Activated CD4-positive, alpha-beta T cell treated with anti-CD3 and anti-CD28 coated beads, Interleukin-2, amount 50 U/mL, for 24 hours (primary cell): ENCODE measurements around the gene TRIM16.
"Not testable (repeated sequence)": the region's sequence is repeated elsewhere in the genome, so short reads cannot be mapped to it uniquely, and the experiment has no call there.

Source experiments
- DNase-seq, 2 donors: peaks; one replicate each; pipeline ENCODE4 v3.0.0-alpha.2; 2020; ENCODE audit warnings: low read depth in 1 of 2, low spot score in 1 of 2

Gene TRIM16

DNA sequence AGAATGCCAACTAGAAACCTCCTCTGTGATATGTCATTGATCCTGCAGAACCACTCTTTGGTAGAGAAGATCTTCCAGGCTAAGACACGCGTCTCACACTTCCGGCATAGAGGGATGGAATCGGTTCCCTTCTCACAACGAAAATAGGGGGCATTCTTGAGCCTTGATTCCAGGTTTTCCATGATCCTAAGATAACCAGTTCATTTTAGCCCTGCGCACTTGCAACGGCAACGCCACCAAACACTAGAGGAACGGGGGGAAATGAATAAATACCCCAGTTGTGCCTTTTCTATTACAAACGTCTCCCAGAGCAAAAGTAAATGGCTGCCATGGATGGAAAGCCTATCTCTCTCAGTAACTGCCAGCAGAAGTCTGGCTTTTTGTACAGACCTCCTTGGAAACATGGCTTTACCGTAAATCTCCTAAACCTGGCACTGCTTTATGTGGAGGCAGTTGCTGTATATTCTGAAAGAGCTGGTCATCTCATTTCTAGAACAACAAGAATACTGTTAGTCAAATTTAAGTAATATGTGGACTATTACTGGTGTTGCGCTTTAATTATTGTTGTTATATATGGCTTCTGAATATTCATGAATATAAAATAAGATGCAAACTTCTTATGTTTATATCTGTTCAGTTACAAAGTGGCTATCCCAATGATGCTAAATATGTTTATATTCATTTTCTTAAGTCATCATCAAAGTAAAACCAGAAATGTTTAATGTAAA, 64.6 kb downstream of the TRIM16 start, which contains the start of gene FBXW10B:
Gene FBXW10B, minus strand, starts transcription at position 374 of the 728 bp plus-strand sequence. Its CDS starts 192 bp downstream, at position 182.
- DNase-seq, result not testable (repeated sequence)

DNA sequence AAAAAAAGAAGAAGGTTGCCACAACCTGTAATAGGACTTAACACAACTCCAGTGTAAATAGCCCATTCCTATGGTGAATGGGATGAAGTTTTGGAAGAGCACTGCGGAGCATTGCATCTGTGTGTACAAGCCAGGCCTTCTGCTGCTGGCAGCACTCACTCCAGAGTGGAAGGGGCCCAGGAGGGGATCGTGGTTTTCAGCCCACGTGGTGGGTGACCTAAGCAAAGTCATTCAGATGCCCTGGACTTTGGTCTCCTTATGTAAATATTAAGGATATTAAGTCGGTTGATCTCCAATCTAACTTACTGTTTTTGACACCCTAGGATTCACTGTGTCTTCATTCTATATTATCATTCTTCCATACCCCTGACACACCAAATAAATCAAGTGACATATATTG, 67.3 kb downstream of the TRIM16 start:
- not testable (repeated sequence) for DNase-seq

DNA sequence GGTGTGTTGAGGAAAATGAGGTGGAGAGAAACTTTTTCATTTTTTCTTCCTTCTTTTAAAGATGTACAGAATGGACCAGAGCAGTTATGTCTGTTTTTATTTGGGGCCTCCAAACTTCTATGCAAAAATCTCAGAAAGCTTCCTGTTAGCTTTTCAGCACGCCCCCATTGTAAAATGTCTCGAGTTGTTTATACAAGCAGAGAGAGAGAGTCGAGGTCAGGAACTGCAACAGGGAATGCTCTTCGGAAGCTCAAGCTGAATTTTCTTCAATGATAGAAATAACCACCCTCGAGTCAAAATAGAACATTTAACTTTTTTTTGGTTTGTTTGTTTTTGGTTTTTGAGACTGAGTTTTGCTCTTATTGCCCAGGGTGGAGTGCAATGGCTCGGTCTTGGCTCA, 68.3 kb downstream of the TRIM16 start:
- DNase-seq, result not testable (repeated sequence)

- not testable (repeated sequence) for DNase-seq
Measured at GRCh38 chr17:15613111-15613510, 71.0 kb downstream of the TRIM16 start.

- not testable (repeated sequence) for DNase-seq
Measured at GRCh38 chr17:15592960-15593359, 91.2 kb downstream of the TRIM16 start.

GRCh38 chr17:15591986-15592385, 92.1 kb downstream of the TRIM16 start:
- not testable (repeated sequence) for DNase-seq

GRCh38 chr17:15590844-15591243, 93.3 kb downstream of the TRIM16 start:
- DNase-seq, result not testable (repeated sequence)

DNA sequence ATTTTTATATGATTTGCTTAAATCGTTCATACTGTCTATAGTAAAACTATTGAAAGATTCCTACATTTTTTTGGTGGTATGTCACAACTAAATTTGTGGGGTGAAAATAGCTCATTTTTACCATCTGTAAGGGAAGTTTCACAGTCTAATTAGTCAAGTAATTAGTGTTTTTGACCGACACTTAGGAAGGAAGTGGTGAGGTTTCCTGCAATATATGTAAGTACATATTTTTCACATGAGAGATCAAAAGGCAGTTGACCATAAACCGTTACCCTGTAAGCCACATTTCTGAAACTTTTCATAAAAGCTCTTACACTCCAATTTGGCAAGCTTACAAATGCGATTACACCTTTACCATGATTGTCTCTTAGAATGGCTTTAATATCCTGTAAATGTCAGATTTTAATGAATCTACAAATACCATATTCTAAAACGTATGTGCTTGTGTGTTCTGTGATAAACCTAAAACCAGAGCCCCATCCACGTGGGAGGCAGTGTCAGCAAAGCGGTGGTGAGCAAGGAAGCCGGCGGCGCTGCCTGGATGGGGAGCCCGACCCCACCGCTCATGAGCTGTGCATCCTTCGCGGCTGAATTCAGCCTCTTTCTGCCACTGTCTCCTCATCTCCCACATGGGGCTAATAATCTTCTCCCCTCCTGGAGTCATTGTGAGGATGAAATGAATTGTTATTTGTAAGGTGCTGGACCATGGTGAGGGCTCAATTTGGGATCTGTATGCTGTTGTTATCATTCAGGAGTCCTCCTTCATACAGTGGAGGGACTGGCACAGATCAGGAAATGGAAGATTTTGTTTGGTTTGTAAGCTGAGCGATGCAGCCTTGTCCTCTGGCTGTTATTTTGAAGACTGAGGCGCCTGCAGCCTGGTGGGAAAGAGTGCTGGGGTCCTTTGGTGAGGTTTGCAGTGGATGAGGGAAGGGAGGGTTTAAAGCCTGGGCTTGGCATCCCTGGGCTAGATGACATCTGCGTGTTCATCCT, 94.3 kb downstream of the TRIM16 start:
- DNase-seq, result not testable (repeated sequence)

- not testable (repeated sequence) for DNase-seq
Measured at GRCh38 chr17:15588017-15588416, 96.1 kb downstream of the TRIM16 start.

DNA sequence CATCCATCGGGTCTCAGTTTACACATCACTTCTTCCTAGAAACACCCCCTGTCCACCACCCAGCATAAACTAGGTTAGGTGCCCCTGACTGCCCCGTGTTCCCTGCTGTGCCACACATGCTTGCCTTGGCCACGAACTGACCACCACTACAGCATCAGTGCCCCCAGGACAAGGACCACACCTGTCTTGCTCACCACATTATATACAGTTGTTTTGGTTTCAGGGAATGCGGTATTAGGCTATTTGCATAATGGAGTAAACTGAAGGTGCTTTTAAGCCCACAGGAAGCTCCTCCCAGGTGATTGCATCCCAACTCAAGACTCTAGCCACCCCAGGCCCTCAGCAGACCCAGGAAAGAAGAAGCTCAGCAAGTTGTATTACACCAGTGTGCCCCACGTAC, 100.8 kb downstream of the TRIM16 start:
- not testable (repeated sequence) for DNase-seq

DNA sequence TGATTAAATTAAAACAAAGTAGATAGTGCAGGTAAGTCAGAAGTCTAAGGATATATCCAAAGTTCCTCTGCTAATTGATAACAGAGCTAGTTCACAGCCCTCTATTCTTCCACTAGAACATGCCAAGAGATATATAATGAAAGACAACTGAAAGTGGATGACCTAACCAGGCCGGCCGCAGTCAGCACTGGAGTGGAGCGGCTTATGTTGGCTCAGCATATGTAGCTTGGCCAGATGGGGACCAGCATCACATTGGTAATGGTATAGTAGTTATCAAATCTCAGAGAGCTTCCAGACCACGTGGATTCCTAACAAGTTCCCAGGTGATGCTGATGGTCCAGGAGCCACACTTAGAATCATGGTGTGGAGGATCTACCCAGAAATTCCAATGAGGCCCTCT, 102.6 kb downstream of the TRIM16 start:
- DNase-seq, result not testable (repeated sequence)
